Adipose tissue (tissue), 3 donors: ENCODE results near the gene MACROD2. TPM values are rescaled to one million over a fixed set of nuclear protein-coding genes. Genes with fewer than 3 reads are reported as not detected.
"Not testable (repeated sequence)": the region's sequence is repeated elsewhere in the genome, so short reads cannot be mapped to it uniquely, and the experiment has no call there.

Experiments used
- H3K27ac ChIP-seq: one replicate; pipeline ENCODE4 v1.5.1; 2013; ENCODE audit warnings: low read depth, low read length
- WGBS, 3 donors: extraction: QIAGEN DNeasy Blood & Tissue Kit; methylation state at CpG; one replicate each; pipeline ENCODE4 v1.1.7; 2013; 5-methylcytosine and 5-hydroxymethylcytosine counted together
- polyA plus RNA-seq, 3 donors: library from polyadenylated mRNA; stranded (reverse); fragments of 200-250 nt; gene quantifications; one replicate each; pipeline ENCODE4 v1.2.3, GENCODE V29; 2013
- donor health status: healthy with polysubstance abuse.
- donor health status: Bipolar disorder and iron deficiency.
- donor health status: healthy.

MACROD2 gene
- polyA plus RNA-seq, 3 donors = 0.11 to 0.98 (median 0.56) TPM

DNA sequence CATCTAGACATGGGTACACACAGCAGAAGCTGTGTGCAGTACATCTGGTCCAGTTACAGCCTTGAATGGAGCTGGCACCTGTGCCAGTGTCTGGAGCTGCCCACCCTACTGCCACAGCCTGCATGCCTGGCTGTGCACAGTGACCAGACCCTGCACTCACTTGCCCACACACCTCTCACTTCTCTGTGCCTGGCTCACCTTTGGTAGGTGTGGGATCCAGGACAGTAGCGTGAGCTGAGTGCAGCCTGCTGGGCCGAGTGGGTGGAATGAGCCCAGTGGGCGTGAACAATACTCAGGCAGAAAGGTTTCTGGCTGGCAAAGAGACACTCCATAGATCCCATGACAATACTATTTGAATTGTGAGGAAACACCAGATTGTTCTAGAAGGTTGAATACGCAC, 1181.6 kb downstream of the MACROD2 start:
- no peak overlapping the region for H3K27ac ChIP-seq
- WGBS, 3 donors = 92 to 93% (median 92%) methylated on average over 4 of the region's 4 CpGs

DNA sequence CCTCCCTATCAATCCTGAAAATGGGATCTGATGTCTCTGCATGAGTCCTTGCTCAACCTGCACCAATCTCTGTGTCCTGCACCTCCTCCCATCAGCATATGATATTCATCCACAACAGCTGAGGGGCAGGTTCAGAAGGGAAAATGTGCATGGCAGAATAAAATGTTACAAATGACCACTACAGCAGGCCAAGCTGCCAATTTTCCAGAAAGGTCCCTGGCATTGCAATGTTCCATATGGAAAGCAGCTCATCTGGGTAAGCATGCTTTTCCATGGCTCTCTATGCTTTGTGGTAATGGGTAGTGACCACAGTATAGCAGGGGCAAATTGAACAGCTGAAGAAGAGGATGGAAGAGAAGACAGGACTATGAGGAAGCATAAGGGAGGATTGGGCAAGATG, 1183.3 kb downstream of the MACROD2 start:
- H3K27ac ChIP-seq = no peak overlapping the region

GRCh38 chr20:15179381-15179780, 1184.1 kb downstream of the MACROD2 start:
- WGBS, 3 donors = 69 to 92% (median 70%) methylated on average over 2 of the region's 2 CpGs
- no peak overlapping the region for H3K27ac ChIP-seq

DNA sequence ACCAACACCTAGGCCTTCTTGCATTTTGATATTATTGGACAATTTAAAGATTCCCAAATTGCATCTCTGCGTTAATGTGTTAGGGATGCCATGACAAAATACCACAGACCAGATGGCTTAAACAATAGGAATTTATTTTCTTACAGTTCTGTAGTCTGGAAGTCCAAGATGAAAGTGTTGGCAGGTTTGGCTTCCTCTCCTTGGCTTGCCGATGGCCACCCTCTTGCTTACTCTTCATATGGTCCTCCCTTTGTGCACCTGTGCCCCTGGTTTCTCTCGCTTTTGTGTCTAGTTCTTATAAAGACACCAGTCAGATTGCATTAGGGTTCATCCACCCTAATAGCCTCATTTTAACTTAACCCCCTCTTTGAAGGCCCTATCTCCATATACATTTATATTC, 1184.5 kb downstream of the MACROD2 start:
- no peak overlapping the region for H3K27ac ChIP-seq
- 89 to 98% (median 96%) methylated on average over 3 of the region's 3 CpGs for WGBS, 3 donors

DNA sequence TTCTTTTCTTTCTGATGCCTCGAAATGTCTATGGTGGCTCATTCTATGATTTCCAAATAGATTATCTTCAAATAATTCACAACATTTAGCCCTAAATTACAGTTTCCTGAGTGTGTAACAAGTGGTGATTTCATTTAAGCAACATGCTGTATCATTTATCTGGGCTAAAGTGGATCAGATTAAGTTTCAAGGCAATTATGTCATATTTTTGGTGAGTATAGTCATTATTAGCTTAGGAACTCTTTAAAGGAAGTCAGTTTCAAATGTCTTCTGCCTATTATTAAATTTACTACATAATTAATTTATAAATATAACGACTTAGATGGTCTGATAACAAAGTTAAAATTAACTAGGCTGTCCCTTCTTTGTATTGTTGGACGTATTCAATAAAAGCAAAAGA, 1190.0 kb downstream of the MACROD2 start:
- 56 to 62% (median 58%) methylated on average over 3 of the region's 3 CpGs for WGBS, 3 donors
- no peak overlapping the region for H3K27ac ChIP-seq

- 68 to 94% (median 78%) methylated on average over 2 of the region's 2 CpGs for WGBS, 3 donors
- H3K27ac ChIP-seq = no peak overlapping the region
Observed at GRCh38 chr20:15185913-15186312, 1190.6 kb downstream of the MACROD2 start.

- no peak overlapping the region for H3K27ac ChIP-seq
- 80 to 89% (median 85%) methylated on average over 1 of the region's 1 CpG for WGBS, 3 donors
Observed at GRCh38 chr20:15187612-15188011, 1192.3 kb downstream of the MACROD2 start.

DNA sequence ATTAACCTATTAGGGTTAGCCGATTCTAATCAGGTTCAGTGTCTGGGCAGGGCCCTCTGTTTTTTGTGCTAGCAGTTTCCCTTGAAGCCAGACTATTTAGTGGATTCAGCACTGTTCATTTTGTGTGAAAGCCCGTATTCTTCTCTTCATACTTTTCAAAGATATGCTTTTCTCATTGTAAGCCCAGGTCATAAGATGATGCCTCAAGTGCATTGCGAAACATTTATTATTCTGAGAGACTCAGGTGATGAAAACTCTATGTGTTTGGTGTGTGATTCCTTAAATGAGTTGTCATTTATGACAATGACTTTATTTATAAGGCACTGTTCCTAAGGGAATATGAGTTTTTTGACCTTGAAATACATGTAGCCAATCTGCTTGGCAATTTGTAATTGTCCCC, 1193.1 kb downstream of the MACROD2 start:
- H3K27ac ChIP-seq = no peak overlapping the region
- WGBS, 3 donors = 87 to 92% (median 90%) methylated on average over 3 of the region's 3 CpGs

DNA sequence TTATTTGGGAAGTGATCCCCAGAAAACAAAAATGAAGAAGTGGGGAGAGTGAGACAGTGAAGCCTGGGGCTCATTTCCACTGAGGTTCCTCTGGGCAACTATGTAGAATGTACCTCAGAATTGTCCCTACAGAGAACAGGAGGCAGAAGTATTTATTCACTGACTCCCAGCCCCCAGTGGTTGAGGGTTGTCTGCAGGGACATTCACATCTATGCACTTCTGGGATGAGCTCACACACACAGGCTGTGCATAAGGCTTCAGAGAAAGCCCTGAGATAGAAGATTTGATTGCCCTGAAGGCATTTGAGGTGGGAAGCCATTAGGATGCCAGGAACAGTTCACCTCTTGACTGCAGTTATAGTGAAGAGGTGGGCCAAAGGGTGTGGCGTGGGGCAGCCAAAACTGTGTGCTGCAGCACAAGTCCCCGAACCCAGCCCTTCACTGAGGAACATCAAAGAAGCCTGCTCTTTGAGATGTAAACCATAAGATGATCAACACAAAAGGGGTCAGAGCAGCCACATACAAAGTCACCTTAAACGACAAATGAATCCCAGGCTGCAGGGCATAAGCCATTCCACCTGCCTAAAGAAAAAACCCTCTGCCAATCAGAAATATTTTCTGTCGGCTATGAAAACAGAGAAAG, 1195.9 kb downstream of the MACROD2 start:
- 62 to 72% (median 62%) methylated on average over 4 of the region's 4 CpGs for WGBS, 3 donors
- no peak overlapping the region for H3K27ac ChIP-seq

GRCh38 chr20:15195378-15195777, 1200.1 kb downstream of the MACROD2 start:
- 90 to 98% (median 95%) methylated on average over 4 of the region's 4 CpGs for WGBS, 3 donors

GRCh38 chr20:15196547-15197255, 1201.4 kb downstream of the MACROD2 start:
- WGBS, 3 donors = 66 to 76% (median 70%) methylated on average over 3 of the region's 3 CpGs
- no peak overlapping the region for H3K27ac ChIP-seq

More at GRCh38 chr20:15195378-15195777, 1200.1 kb downstream of the MACROD2 start:
- H3K27ac ChIP-seq = no peak overlapping the region

DNA sequence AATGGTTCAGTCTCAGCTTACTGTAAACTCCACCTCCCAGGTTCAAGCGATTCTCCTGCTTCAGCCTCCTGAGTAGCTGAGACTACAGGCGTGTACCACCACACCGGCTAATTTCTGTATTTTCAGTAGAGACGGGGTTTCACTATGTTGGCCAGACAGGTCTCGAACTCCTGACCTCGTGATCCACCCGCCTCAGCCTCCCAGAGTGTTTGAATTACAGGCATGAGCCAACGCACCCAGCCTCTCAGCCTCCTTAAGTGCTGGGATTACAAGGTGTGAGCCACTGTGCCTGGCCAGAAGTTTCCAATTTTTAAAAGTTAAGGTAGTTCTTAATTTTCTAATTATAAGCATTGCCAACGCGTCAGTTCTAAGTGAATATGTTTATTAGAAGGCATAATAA, 1202.7 kb downstream of the MACROD2 start:
- 88 to 96% (median 93%) methylated on average over 10 of the region's 10 CpGs for WGBS, 3 donors
- H3K27ac ChIP-seq = not testable (repeated sequence)

DNA sequence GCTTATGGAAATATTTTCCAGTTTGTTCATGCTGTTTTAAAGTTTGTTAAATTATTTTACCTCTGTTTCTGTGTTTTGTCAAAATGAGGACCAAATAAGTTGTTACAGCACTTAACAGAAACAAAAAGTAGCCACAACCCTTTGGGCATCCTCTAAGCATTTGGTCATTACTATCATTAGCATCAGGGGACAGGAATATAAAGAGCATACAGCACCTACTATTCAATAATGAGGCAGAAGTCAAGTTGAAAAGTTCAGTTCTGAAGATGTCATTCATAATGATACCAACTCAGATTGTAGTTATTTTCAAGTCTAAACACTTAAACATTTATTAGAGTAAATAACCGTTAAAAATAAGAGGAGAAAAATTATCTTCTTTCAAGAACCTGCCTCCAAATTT, 1204.4 kb downstream of the MACROD2 start:
- no peak overlapping the region for H3K27ac ChIP-seq
- WGBS, 3 donors = 73 to 79% (median 76%) methylated on average over 1 of the region's 1 CpG

DNA sequence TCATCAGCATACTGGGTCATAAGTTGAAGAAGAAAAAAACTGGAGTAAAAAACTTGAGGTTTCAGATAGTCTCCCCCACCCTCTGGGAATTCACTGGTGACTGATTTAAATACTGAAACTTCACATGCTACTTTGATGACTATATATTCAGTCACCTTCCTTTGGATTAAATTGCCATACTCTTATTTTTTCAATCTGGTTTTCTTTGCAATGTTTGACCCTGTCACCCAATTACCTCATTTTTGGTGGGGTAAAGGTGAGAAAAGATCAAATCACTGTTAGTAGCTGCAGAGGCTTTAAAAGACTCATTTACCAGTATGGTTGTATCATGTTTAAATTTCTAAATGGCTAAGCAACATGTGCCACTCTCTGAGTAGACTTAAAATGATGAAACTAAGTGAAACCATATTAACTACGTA, 1204.8 kb downstream of the MACROD2 start:
- no peak overlapping the region for H3K27ac ChIP-seq
- 85 to 92% (median 91%) methylated on average over 1 of the region's 1 CpG for WGBS, 3 donors

DNA sequence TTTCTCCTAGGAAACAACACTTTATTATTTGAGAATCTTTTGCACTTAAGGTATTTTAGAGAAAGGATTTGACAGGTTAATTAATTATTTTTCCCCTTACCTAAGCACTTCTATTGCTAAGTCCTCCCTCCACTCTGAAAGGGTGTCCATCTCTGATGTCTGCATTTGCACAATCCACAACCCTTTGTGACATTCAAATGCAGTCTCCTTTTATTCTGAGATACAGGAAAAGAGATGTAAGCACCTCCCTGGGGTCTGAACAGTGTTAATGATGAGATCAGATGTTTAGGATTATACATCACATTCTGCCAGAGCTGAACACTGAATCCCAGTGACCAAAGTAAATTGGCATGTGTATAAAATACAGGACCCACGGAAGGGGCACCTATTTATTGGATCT, 1206.3 kb downstream of the MACROD2 start:
- 83 to 94% (median 87%) methylated on average over 1 of the region's 1 CpG for WGBS, 3 donors

DNA sequence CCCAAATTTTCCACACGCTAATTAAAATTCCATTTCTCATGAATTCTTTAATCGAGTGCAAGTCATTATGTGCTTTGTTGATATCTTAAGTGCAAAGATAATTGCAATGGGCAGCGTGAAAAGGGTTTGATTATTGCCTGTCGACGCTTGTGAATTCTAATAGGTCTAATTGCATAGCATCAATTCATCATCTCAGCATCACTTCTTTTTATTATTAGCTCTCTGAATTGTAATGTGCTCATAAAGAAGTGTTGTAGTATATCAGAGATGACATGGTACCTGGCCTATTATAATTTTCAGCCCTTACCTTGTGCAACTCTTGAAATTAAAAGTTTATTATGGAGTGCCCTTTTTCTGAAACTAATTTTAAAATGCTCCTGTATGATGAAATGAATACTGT, 1208.9 kb downstream of the MACROD2 start:
- H3K27ac ChIP-seq = no peak overlapping the region
- whole genome bisulfite sequencing, 3 donors = 91 to 95% (median 92%) methylated on average over 5 of the region's 5 CpGs

More for the DNA sequence above, 1206.3 kb downstream of the MACROD2 start:
- H3K27ac ChIP-seq = no peak overlapping the region

GRCh38 chr20:15205028-15205427, 1209.7 kb downstream of the MACROD2 start:
- WGBS, 3 donors = 89 to 95% (median 90%) methylated on average over 2 of the region's 2 CpGs
- H3K27ac ChIP-seq = no peak overlapping the region

- no peak overlapping the region for H3K27ac ChIP-seq
Observed at GRCh38 chr20:15205719-15206118, 1210.4 kb downstream of the MACROD2 start.

- 91 to 97% (median 95%) methylated on average over 1 of the region's 1 CpG for WGBS, 3 donors
- no peak overlapping the region for H3K27ac ChIP-seq
Observed at GRCh38 chr20:15209537-15209936, 1214.2 kb downstream of the MACROD2 start.

DNA sequence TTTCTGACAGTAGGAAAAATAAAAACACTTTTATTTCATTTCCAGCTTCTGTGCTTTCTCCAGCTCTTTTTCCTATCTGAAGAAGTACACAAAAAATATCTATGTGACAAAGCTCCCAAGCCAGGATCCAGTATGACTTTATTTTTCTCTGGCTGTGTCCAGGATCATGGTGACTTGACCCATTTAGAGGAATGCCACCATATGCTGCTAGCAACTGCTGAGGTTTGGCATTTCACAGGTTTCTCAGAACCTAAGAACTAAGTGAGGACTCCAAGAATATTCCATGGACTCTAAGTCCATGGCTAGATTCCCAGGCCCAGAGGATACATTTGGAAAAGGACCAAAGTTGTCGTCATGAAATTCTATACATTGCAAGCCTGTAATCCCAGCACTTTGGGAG, 1218.7 kb downstream of the MACROD2 start:
- no peak overlapping the region for H3K27ac ChIP-seq
- WGBS, 3 donors = 69 to 88% (median 76%) methylated on average over 1 of the region's 1 CpG
